H1 (cell line): ENCODE results near the gene OGFR.

Source experiments
- EP300 ChIP-seq, 2 experiments: IDR thresholded peaks; 1 replicate in 1 of 2; 2 replicates in 1 of 2; pipeline ENCODE4 v1.6.1; 2011 to 2012; ENCODE audit warnings: low read depth in 2 of 2, low read length in 2 of 2, mild to moderate bottlenecking in 2 of 2, borderline replicate concordance in 1 of 2, inconsistent platforms in 1 of 2, moderate library complexity in 1 of 2
- NRF1 ChIP-seq: IDR thresholded peaks from 2 replicates; pipeline ENCODE4 v1.6.1; 2011; ENCODE audit warnings: mild to moderate bottlenecking, low read depth, low read length, improper control_type of control experiment
- POLR2A ChIP-seq, 2 experiments: IDR thresholded peaks; 1 replicate in 1 of 2; 2 replicates in 1 of 2; pipeline ENCODE4 v1.6.1; 2011; ENCODE audit warnings: low read depth in 2 of 2, low read length in 2 of 2, mild to moderate bottlenecking in 2 of 2; ENCODE audit errors: control extremely low read depth in 1 of 2
- POLR2AphosphoS5 ChIP-seq: IDR thresholded peaks from 2 replicates; pipeline ENCODE4 v1.6.1; 2011; ENCODE audit warnings: low read depth, low read length
- RBBP5 ChIP-seq: IDR thresholded peaks from 2 replicates; pipeline ENCODE4 v1.7.1; 2012; ENCODE audit warnings: low read depth, mild to moderate bottlenecking, inconsistent platforms, low read length, moderate library complexity, borderline replicate concordance
- RFX5 ChIP-seq: IDR thresholded peaks from 2 replicates; pipeline ENCODE4 v1.6.1; 2011; ENCODE audit warnings: low read depth, low read length, improper control_type of control experiment, borderline replicate concordance
- TBP ChIP-seq: IDR thresholded peaks from 2 replicates; pipeline ENCODE4 v1.6.1; 2011; ENCODE audit warnings: low read depth, low read length, improper control_type of control experiment
- TEAD4 ChIP-seq: IDR thresholded peaks from 2 replicates; pipeline ENCODE4 v1.6.1; 2012; ENCODE audit warnings: low read depth, low read length, inconsistent platforms, mixed read lengths
- TF ChIP-seq, protein P1 (sequence below), 3 experiments: IDR thresholded peaks; 1 replicate in 2 of 3; 2 replicates in 1 of 3; pipeline versions ENCODE4 v1.5.1 to v1.6.1; 2011; ENCODE audit warnings: low read length in 3 of 3, mild to moderate bottlenecking in 3 of 3, inconsistent platforms in 2 of 3, low read depth in 1 of 3, moderate library complexity in 1 of 3; ENCODE audit not compliant: insufficient read depth in 1 of 3; ENCODE audit errors: control extremely low read depth in 1 of 3
- TF ChIP-seq, protein P2 (sequence below): IDR thresholded peaks from 2 replicates; pipeline ENCODE4 v1.6.1; 2011; ENCODE audit warnings: low read depth, mild to moderate bottlenecking, low read length; ENCODE audit not compliant: insufficient read depth

DNA sequence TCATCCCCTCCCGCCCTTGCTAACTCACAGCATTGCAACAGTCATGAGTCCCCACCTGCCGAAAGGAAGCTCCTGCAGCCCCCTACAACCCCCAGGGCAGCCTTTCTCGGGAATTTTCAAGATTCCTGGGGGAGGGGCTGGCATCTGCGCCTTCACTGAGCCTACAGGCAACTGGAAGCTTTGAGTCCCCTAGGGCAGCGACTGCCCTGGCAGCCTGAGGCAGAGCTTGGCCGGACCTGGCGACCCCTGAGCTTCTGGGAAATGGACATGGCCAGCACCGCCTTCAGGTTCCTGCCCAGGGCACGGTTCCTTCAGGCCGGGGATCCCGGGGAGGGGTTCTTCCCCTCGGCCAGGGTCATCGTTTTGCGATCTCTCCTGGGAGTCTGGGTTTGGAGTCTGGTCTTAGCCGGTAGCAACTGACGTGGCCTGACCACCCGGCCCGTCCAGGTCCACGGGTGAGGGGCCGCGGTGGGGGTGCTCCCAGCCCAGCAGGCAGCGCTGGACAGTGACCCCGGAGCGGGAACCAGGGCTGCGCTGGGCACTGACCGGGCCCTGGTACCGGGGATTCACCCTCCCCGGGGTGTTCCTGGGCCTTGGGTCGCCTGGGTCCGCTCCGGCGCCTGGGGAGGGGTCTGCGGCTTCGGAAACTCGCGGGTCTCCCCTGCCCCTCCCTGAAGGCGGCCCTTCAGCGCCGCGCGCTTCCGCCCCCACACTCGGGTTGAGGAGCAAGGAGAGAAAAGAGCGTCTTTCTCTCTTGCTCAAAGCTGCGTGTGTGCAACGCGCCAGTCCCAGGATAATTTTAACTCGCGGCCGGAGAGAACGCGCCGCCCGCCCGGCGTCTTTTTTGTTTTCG is 11.6 kb downstream of the OGFR start:
- TF ChIP-seq NRF1, result no peak
- TF ChIP-seq, protein P1, sequence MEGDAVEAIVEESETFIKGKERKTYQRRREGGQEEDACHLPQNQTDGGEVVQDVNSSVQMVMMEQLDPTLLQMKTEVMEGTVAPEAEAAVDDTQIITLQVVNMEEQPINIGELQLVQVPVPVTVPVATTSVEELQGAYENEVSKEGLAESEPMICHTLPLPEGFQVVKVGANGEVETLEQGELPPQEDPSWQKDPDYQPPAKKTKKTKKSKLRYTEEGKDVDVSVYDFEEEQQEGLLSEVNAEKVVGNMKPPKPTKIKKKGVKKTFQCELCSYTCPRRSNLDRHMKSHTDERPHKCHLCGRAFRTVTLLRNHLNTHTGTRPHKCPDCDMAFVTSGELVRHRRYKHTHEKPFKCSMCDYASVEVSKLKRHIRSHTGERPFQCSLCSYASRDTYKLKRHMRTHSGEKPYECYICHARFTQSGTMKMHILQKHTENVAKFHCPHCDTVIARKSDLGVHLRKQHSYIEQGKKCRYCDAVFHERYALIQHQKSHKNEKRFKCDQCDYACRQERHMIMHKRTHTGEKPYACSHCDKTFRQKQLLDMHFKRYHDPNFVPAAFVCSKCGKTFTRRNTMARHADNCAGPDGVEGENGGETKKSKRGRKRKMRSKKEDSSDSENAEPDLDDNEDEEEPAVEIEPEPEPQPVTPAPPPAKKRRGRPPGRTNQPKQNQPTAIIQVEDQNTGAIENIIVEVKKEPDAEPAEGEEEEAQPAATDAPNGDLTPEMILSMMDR (IDR thresholded peaks at IDR 0.05; ENCODE audit: control extremely low read depth in 1 of 3, insufficient read depth in 1 of 3, low read depth in 1 of 3, low read length in 3 of 3), result no peak
- TF ChIP-seq POLR2AphosphoS5, result peak; percentile 66; the same call in 1 of the 2 replicates
- peak in 1 of 2 experiments; percentile 81; a peak in 2 of 3 replicates for TF ChIP-seq POLR2A (IDR thresholded peaks at IDR 0.05; ENCODE audit: control extremely low read depth in 1 of 2, low read depth in 2 of 2, low read length in 2 of 2)
- TF ChIP-seq EP300 (IDR thresholded peaks at IDR 0.05; ENCODE audit: borderline replicate concordance in 1 of 2, low read depth in 2 of 2, low read length in 2 of 2), result peak in 1 of 2 experiments; percentile 65; a peak in 1 of 3 replicates
- peak; percentile 99 for TF ChIP-seq TEAD4
- TF ChIP-seq RBBP5, result 0 out of 2 replicates have a peak, but pooled peaks have one; percentile 43
- peak; percentile 38; the same call in 1 of the 2 replicates for TF ChIP-seq TBP
- TF ChIP-seq RFX5, result no peak
- TF ChIP-seq, protein P2, sequence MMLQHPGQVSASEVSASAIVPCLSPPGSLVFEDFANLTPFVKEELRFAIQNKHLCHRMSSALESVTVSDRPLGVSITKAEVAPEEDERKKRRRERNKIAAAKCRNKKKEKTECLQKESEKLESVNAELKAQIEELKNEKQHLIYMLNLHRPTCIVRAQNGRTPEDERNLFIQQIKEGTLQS, result no peak
